Esophagus muscularis mucosa (tissue), 4 donors: ENCODE measurements around the gene LCOR. TPM values are rescaled to one million over a fixed set of nuclear protein-coding genes. Genes with fewer than 3 reads are reported as not detected.

ENCODE experiments used
- DNase-seq: peaks from one replicate; pipeline ENCODE4 v3.0.0-alpha.2; 2017; ENCODE audit errors: extremely low spot score
- H3K27ac ChIP-seq, 4 donors: fragments of 200-600 bp; sonication (generic); replicated peaks in 1 of 4; 1 replicate in 3 of 4; 2 replicates in 1 of 4; pipeline ENCODE4 v1.5.1; 2016 to 2019; ENCODE audit warnings: mild to moderate bottlenecking in 1 of 4
- H3K27me3 ChIP-seq, 4 donors: fragments of 200-600 bp; sonication (generic); one replicate each; pipeline versions ENCODE4 v1.5.1 to v1.6.0; 2016 to 2019
- H3K36me3 ChIP-seq, 4 donors: fragments of 200-600 bp; sonication (generic); one replicate each; pipeline ENCODE4 v1.5.1; 2016 to 2019
- H3K4me1 ChIP-seq, 4 donors: fragments of 200-600 bp; sonication (generic); one replicate each; pipeline ENCODE4 v1.5.1; 2016 to 2019
- H3K4me3 ChIP-seq, 4 donors: fragments of 200-600 bp; sonication (generic); 1 replicate in 2 of 4; 2 replicates in 2 of 4; pipeline ENCODE4 v1.5.1; 2016 to 2019; ENCODE audit warnings: mild to moderate bottlenecking in 4 of 4, moderate library complexity in 1 of 4
- H3K9me3 ChIP-seq, 4 donors: fragments of 200-600 bp; sonication (generic); 1 replicate in 3 of 4; 2 replicates in 1 of 4; pipeline ENCODE4 v1.5.1; 2016 to 2019
- EP300 ChIP-seq: sonication (generic); formaldehyde crosslinking; IDR thresholded peaks from one replicate; pipeline ENCODE4 v1.6.1; 2017; ENCODE audit warnings: antibody characterized with exemption
- POLR2A ChIP-seq: fragments of 450-650 bp; IDR thresholded peaks from one replicate; pipeline ENCODE4 v1.6.1; 2017; ENCODE audit warnings: antibody characterized with exemption, moderate library complexity, mild to moderate bottlenecking, low read depth
- POLR2AphosphoS5 ChIP-seq, 2 donors: sonication (generic); formaldehyde crosslinking; IDR thresholded peaks; one replicate each; pipeline ENCODE4 v1.6.1; 2017; ENCODE audit warnings: antibody characterized with exemption in 2 of 2
- WGBS: methylation state at CpG from one replicate; pipeline ENCODE4 v1.1.5; 2018; 5-methylcytosine and 5-hydroxymethylcytosine counted together
- intact Hi-C: fragments of 100-400 bp; cut with DNase I; formaldehyde crosslinking; loops from one replicate; pipeline ENCODE4 v1.15.1; 2023
- total RNA-seq, 4 donors: library from RNA; depleted of rRNA; stranded (reverse); fragments of >200 nt; gene quantifications; one replicate each; pipeline versions ENCODE4 v1.1.0 to v1.2.1, GENCODE V29; 2016
- TF ChIP-seq, protein P1 (sequence below), 3 experiments: fragments of 200-600 bp in 2 of 3; fragments of 450-650 bp in 1 of 3; sonication (generic) in 2 of 3; IDR thresholded peaks; one replicate each; pipeline ENCODE4 v1.5.1; 2017 to 2019; ENCODE audit warnings: antibody characterized with exemption in 3 of 3, mild to moderate bottlenecking in 2 of 3, moderate library complexity in 1 of 3

Gene LCOR
- total RNA-seq, 4 donors from 2014 or later: 23.1 to 43.2 (median 29.4) TPM

DNA sequence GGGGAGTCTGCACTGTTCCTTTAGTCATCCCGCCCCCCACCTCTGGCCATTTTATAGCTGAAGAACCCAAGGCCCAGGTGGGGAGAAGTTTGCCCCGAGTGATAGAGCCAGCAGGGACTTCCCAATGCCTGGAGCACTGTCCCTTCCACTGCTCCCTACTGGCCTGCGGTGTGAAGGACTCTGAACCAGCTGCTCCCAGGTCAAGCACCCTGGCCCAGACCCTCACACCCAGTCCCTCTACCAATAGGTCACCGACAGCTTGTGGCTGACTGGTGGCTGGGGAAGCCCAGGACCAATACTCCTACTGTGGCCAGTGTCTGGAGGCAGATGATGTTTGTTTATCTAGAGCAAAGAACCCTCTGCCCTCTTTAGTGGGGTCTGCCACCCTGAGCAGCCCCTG, 167.9 kb downstream of the LCOR start:
- DNase-seq: no peak
- no peak overlapping the region for H3K4me3 ChIP-seq
- no peaks in the 10 kb centered on the region for H3K36me3 ChIP-seq
- H3K27me3 ChIP-seq: no peaks in the 10 kb centered on the region
- H3K9me3 ChIP-seq: no peaks in the 10 kb centered on the region
- peaks cover 0 to 3% (median 0%) of the 10 kb centered on the region in 4 donors for H3K4me1 ChIP-seq
- TF ChIP-seq, protein P1, sequence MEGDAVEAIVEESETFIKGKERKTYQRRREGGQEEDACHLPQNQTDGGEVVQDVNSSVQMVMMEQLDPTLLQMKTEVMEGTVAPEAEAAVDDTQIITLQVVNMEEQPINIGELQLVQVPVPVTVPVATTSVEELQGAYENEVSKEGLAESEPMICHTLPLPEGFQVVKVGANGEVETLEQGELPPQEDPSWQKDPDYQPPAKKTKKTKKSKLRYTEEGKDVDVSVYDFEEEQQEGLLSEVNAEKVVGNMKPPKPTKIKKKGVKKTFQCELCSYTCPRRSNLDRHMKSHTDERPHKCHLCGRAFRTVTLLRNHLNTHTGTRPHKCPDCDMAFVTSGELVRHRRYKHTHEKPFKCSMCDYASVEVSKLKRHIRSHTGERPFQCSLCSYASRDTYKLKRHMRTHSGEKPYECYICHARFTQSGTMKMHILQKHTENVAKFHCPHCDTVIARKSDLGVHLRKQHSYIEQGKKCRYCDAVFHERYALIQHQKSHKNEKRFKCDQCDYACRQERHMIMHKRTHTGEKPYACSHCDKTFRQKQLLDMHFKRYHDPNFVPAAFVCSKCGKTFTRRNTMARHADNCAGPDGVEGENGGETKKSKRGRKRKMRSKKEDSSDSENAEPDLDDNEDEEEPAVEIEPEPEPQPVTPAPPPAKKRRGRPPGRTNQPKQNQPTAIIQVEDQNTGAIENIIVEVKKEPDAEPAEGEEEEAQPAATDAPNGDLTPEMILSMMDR (IDR thresholded peaks at IDR 0.05): no peak
- no peak for TF ChIP-seq POLR2AphosphoS5 (IDR thresholded peaks at IDR 0.05)
- TF ChIP-seq EP300: no peak
- intact Hi-C loops: no loop called here
- H3K27ac ChIP-seq: no peak overlapping the region
- WGBS: no CpG with 5 or more reads among the region's 4 CpGs

DNA sequence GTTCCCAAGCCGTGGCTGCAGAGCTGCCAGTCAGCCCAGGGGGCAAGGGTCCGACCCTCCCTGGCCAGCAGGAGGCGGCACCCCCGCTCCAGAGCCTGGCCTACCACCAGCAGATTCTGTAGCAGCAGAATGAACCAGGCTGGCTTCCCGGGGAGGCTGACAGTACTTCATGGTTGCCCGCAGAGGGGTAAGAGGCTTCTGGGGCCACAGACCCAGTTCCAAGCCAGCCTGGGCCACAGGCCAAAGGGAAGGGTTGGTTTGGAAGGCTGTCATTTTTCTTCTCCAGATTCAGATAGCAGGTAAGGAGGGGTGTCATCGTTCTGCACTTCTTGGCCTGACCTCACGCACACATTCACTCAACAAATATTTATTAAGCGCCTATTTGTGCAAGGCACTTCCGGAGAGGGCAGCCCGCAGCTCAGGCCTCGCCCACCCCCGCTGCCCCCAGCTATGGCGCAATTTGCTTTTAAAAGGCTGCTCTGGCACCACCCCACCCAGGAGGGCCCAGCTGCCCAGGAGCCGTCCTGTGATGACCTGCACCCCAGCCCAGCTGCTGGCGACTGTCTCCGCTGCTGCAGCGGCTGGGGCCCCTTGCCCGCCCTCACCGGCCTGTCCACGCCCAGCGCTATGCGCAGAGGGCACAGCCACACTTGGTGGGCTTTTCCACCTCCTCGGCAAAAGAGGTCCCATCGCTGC, 168.5 kb downstream of the LCOR start:
- 92% methylated on average over 16 of the region's 25 CpGs for WGBS
- H3K27me3 ChIP-seq: no peaks in the 10 kb centered on the region
- intact Hi-C loops: no loop called here
- H3K4me3 ChIP-seq: no peak overlapping the region
- DNase-seq: no peak
- no peaks in the 10 kb centered on the region for H3K9me3 ChIP-seq
- H3K27ac ChIP-seq: no peak overlapping the region
- peaks cover 0 to 3% (median 0%) of the 10 kb centered on the region in 4 donors for H3K4me1 ChIP-seq
- no peak for TF ChIP-seq POLR2A
- no peak for TF ChIP-seq EP300
- TF ChIP-seq, protein P1 (IDR thresholded peaks at IDR 0.05): no peak
- no peak for TF ChIP-seq POLR2AphosphoS5 (IDR thresholded peaks at IDR 0.05)
- H3K36me3 ChIP-seq: no peaks in the 10 kb centered on the region

DNA sequence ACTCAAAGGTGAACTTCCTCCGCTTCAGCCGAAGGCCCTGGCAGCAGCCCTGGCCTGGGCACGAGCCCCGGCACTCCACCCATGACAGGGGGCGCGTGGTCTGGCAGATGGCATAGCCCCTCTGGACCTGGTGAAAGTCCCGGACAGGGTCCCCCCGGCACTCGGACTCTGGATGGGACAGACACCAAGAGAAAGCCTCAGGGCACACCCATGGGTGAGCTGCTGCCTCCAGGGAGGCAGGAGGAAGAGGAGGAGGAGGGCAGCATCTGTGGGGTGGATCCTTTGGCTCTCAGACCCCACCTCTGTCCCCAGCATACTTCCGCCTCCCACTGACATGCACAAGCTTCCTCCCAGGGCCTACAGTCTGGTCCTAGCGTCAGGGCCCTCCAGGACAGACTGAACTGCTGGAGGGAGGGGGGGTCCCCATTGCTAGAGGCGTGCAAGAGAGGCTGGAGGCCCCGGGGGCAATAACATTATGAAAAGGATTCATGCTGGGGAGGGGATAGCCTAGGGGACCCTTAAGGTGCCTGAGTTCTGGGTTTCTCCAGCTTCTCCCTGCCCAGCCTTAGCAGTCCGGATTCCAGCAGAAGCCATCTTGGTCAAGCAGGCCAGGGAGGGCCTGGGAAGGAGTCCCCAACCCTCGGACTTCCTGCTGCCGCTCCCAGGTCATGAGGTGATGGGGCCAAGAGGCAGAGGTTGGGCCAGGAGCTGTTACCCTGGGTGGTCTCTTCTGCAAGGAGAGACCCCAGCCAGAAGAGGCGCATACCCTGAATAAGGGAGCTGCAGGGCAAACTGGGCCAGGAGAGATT, 169.3 kb downstream of the LCOR start:
- intact Hi-C loops: no loop called here
- 91% methylated on average over 15 of the region's 17 CpGs for WGBS
- no peak for TF ChIP-seq EP300
- no peak for TF ChIP-seq POLR2A
- TF ChIP-seq, protein P1 (IDR thresholded peaks at IDR 0.05): no peak
- TF ChIP-seq POLR2AphosphoS5 (IDR thresholded peaks at IDR 0.05): no peak
- no peaks in the 10 kb centered on the region for H3K4me1 ChIP-seq
- DNase-seq: no peak
- H3K36me3 ChIP-seq: no peaks in the 10 kb centered on the region
- no peaks in the 10 kb centered on the region for H3K27me3 ChIP-seq
- H3K9me3 ChIP-seq: no peaks in the 10 kb centered on the region
- H3K27ac ChIP-seq: no peak overlapping the region
- no peak overlapping the region for H3K4me3 ChIP-seq

DNA sequence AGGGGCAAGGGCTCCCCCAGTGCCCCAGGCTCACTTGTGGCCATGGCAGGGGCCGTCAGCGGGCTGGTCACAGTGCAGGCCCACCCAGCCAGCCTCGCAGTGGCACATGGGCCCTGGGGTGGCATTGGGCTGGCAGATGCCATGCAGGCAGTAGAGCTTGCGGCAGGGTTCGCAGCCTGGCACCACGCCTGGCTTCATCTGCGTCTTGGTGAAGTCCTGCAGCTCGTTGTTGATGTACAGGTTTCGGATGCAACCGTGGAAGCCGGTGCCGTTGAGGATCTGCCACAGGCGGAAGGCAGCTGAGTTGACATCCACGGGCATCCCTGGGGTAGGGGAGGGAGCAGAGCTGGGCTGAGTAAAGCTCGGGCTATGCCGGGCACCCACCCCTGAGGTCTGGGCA, 170.6 kb downstream of the LCOR start:
- Histone ChIP-seq H3K36me3 (no peaks in the 10 kb centered on the region), H3K4me3 (no peak overlapping the region), H3K9me3 (peaks cover 0 to 13% (median 10%) of the 10 kb centered on the region in 4 donors), H3K27ac (no peak overlapping the region), H3K27me3 (no peaks in the 10 kb centered on the region), H3K4me1 (no peaks in the 10 kb centered on the region)
- TF ChIP-seq EP300 (no peak), POLR2A (no peak), POLR2AphosphoS5 (IDR thresholded peaks at IDR 0.05) (no peak)
- TF ChIP-seq, protein P1 (IDR thresholded peaks at IDR 0.05): no peak
- DNase-seq: no peak
- WGBS: 95% methylated on average over 14 of the region's 16 CpGs
- intact Hi-C loops: no loop called here
